Neuronal stem cell (in vitro differentiated cells): ENCODE results near the gene HAVCR1.
A peak's percentile ranks its signal among the peaks of the same experiment; 100 is the strongest.

Experiments used
- DNase-seq: peaks from one replicate; pipeline ENCODE4 v3.0.0-alpha.2; 2013; ENCODE audit warnings: low spot score
- H2AFZ ChIP-seq: one replicate; pipeline ENCODE4 v1.6.1; 2013; ENCODE audit warnings: mild to moderate bottlenecking, low read length, inconsistent platforms
- H2AK5ac ChIP-seq: 2 replicates; pipeline ENCODE4 v1.6.1; 2013; ENCODE audit warnings: low read depth, mild to moderate bottlenecking, inconsistent platforms, low read length, moderate library complexity, mixed read lengths
- H2BK120ac ChIP-seq: 2 replicates; pipeline ENCODE4 v1.6.1; 2013; ENCODE audit warnings: low read depth, mild to moderate bottlenecking, inconsistent platforms, low read length, moderate library complexity, mixed read lengths
- H2BK12ac ChIP-seq: one replicate; pipeline ENCODE4 v1.6.1; 2013; ENCODE audit warnings: low read length, inconsistent platforms
- H2BK15ac ChIP-seq: 2 replicates; pipeline ENCODE4 v1.6.1; 2013; ENCODE audit warnings: mild to moderate bottlenecking, low read length, inconsistent platforms, mixed read lengths
- H2BK5ac ChIP-seq: one replicate; pipeline ENCODE4 v1.6.1; 2013; ENCODE audit warnings: inconsistent platforms, mild to moderate bottlenecking, low read length, moderate library complexity
- H3K14ac ChIP-seq: one replicate; pipeline ENCODE4 v1.6.1; 2013; ENCODE audit warnings: low read length, inconsistent platforms
- H3K18ac ChIP-seq: 2 replicates; pipeline ENCODE4 v1.6.1; 2013; ENCODE audit warnings: low read length, inconsistent platforms
- H3K23ac ChIP-seq: 2 replicates; pipeline ENCODE4 v1.6.1; 2013; ENCODE audit warnings: low read depth, mild to moderate bottlenecking, mixed read lengths, low read length, inconsistent platforms; ENCODE audit not compliant: poor library complexity
- H3K27ac ChIP-seq: replicated peaks from 3 replicates; pipeline ENCODE4 v1.5.1; 2013; ENCODE audit warnings: low read length, inconsistent platforms
- H3K27me3 ChIP-seq, 3 experiments: 2 replicates each; pipeline ENCODE4 v1.6.1; 2013; ENCODE audit warnings: low read length in 3 of 3, mild to moderate bottlenecking in 2 of 3, inconsistent platforms in 1 of 3, low read depth in 1 of 3, mixed read lengths in 1 of 3, moderate library complexity in 1 of 3; ENCODE audit not compliant: control insufficient read depth in 3 of 3, insufficient read depth in 3 of 3
- H3K36me3 ChIP-seq, 2 donors: replicated peaks in 1 of 2; 2 replicates each; pipeline ENCODE4 v1.6.1; 2013; ENCODE audit warnings: low read length in 2 of 2; ENCODE audit not compliant: control insufficient read depth in 2 of 2, insufficient read depth in 2 of 2
- H3K4ac ChIP-seq: 2 replicates; pipeline ENCODE4 v1.6.1; 2013; ENCODE audit warnings: inconsistent platforms, mild to moderate bottlenecking, low read length, moderate library complexity
- H3K4me1 ChIP-seq, 2 donors: 1 replicate in 1 of 2; 2 replicates in 1 of 2; pipeline ENCODE4 v1.6.1; 2013; ENCODE audit warnings: low read length in 2 of 2, low read depth in 1 of 2; ENCODE audit not compliant: control insufficient read depth in 2 of 2, insufficient read depth in 1 of 2
- H3K4me2 ChIP-seq: one replicate; pipeline ENCODE4 v1.6.1; 2013; ENCODE audit warnings: mild to moderate bottlenecking, low read length, inconsistent platforms; ENCODE audit not compliant: insufficient read depth, poor library complexity, severe bottlenecking
- H3K4me3 ChIP-seq, 2 donors: 2 replicates each; pipeline ENCODE4 v1.5.1; 2013; ENCODE audit warnings: low read length in 2 of 2, mild to moderate bottlenecking in 2 of 2, inconsistent platforms in 1 of 2, moderate library complexity in 1 of 2
- H3K79me1 ChIP-seq: one replicate; pipeline ENCODE4 v1.6.1; 2013; ENCODE audit warnings: low read depth, mild to moderate bottlenecking, inconsistent platforms, low read length, moderate library complexity
- H3K9ac ChIP-seq: one replicate; pipeline ENCODE4 v1.6.1; 2013; ENCODE audit warnings: mild to moderate bottlenecking, low read depth, low read length, inconsistent platforms; ENCODE audit not compliant: poor library complexity
- H3K9me3 ChIP-seq, 2 donors: replicated peaks in 1 of 2; 2 replicates each; pipeline versions ENCODE3 to v1.6.1; 2013; ENCODE audit warnings: low read length in 2 of 2, mild to moderate bottlenecking in 2 of 2, inconsistent platforms in 1 of 2, low read depth in 1 of 2, mixed read lengths in 1 of 2, moderate library complexity in 1 of 2; ENCODE audit not compliant: control insufficient read depth in 2 of 2, insufficient read depth in 1 of 2
- H4K8ac ChIP-seq: one replicate; pipeline ENCODE4 v1.6.1; 2013; ENCODE audit warnings: low read depth, mild to moderate bottlenecking, inconsistent platforms, low read length, moderate library complexity
- H4K91ac ChIP-seq: one replicate; pipeline ENCODE4 v1.6.1; 2013; ENCODE audit warnings: low read length, low read depth, mild to moderate bottlenecking, inconsistent platforms; ENCODE audit not compliant: poor library complexity
- WGBS, 2 donors: extraction: QIAGEN DNeasy Blood & Tissue Kit; methylation state at CpG; one replicate each; pipeline ENCODE4 v1.1.7; 2013; ENCODE audit warnings: missing lambda C conversion rate in 2 of 2, mixed read lengths in 1 of 2; ENCODE audit not compliant: insufficient read length in 2 of 2, insufficient replicate concordance in 1 of 2; ENCODE audit errors: extremely low coverage in 2 of 2; 5-methylcytosine and 5-hydroxymethylcytosine counted together

The HAVCR1 gene

DNA sequence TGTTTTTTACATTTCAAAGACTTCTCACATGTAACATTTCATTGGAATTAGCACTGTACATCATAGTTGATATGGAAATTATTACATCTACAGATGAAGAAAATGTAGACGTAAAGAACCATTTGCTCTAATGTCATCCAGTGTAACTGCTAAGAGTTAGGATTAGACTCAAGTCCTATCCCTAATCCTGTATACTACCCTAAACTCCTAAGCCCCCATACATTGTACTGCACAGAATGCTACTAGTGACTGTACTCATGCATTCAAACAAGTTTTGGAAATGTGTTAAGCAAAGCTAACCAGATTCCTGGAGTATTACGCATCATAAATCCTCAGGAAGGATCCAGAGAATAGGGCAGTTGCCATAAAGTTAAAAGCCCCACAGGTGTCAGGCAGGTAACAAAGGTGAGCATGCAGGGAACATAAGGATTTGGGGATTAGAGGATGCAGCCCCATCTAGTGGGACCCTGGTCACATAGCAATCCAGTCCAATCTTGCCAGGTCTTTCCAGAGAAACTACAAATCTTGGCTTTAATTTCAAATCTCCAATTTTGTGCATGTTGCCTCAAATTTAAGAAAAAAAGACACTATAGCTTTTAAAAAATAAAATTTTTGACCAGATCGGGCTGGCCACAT lies 32.0 kb downstream of the HAVCR1 start:
- Histone ChIP-seq H2BK5ac (no peak overlapping the region), H3K23ac (no peak overlapping the region), H3K4me2 (no peak overlapping the region), H2BK120ac (no peak overlapping the region), H3K4ac (no peak overlapping the region), H2BK15ac (no peak overlapping the region), H3K9ac (no peak overlapping the region), H2BK12ac (no peak overlapping the region), H3K18ac (no peak overlapping the region), H4K91ac (no peak overlapping the region), H2AK5ac (no peak overlapping the region), H3K27ac (no peak overlapping the region), H3K4me1 (no peaks in the 10 kb centered on the region), H3K14ac (no peak overlapping the region), H3K4me3 (no peak overlapping the region), H3K36me3 (no peaks in the 10 kb centered on the region), H3K9me3 (no peaks in the 10 kb centered on the region), H3K27me3 (no peaks in the 10 kb centered on the region), H3K79me1 (no peaks in the 10 kb centered on the region), H2AFZ (no peak overlapping the region), H4K8ac (no peak overlapping the region)
- DNase-seq = peak; percentile 3
- WGBS, 2 donors = no CpG with 5 or more reads among the region's 3 CpGs

DNA sequence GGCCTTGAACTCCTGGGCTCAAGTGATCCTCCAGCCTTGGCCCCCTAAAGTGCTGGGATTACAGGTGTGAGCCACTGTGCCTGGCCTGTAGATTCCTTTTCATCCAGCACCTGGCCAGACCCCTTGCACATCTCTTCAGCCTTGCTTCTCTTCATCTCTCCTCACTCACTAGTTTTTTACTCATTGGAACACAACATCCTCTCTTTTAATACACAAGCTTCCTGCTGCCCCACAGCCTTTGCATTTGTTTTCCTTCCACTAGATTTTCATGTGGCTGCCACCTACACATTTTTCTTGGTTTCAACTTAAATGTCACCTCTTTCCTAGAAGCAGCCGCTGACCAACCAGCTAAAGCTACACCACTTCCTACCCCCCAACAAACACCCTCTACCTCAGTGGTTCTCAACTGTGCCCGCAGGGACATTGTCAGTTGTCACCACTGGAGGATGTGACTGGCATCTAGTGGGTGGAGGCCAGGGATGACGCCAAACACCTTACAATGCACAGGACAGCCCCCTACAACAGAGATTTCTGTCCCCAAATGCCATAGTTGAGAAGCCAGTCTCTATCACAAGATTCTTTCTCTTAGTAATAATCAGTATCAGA lies 33.7 kb downstream of the HAVCR1 start:
- no CpG with 5 or more reads among the region's 3 CpGs for WGBS, 2 donors
- H3K18ac ChIP-seq = peak overlapping the region; percentile 19

DNA sequence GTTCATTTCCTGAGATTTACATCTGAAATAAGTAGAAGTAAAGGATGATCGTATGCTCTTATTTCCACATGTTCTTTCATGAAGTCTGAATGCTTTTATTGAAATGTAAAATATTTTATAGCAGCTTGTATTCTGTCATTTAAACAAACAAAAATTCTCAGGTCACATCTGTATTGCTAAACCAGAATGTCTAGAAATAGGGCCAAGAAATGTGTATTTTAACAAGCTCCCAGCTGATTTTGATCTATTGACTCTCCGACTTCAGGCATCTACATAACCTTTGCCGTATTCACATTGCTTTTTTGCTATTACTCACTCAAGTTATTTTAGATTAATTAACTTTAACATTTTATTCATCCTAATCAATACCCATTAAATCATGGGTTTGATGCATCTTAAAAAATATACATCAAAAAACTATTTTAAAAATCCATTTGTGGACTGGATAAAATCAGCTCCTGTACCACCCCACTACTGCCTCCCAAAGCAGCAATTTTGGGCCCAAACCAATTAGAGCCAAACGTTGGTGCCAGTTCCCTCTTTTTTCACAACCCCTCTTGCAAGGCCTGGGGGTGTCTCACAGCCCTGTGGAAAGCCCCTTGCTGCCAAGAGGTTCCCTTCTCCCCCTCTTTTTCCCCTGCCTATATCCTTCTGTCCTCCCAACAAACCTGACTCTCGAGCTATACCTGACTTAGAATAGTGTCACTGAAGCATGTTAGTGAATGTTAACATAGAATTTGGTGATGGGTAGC lies 34.5 kb downstream of the HAVCR1 start:
- H3K4me3 ChIP-seq = no peak overlapping the region
- no peaks in the 10 kb centered on the region for H3K79me1 ChIP-seq
- H3K4ac ChIP-seq = no peak overlapping the region
- no peak overlapping the region for H4K8ac ChIP-seq
- no peak overlapping the region for H2AFZ ChIP-seq
- H3K9ac ChIP-seq = no peak overlapping the region
- no peak overlapping the region for H4K91ac ChIP-seq
- H3K27me3 ChIP-seq = no peaks in the 10 kb centered on the region
- no peak overlapping the region for H2AK5ac ChIP-seq
- H3K23ac ChIP-seq = no peak overlapping the region
- DNase-seq = no peak
- WGBS, 2 donors = no CpG with 5 or more reads among the region's 5 CpGs
- no peak overlapping the region for H3K18ac ChIP-seq
- peak overlapping the region; percentile 38 for H3K14ac ChIP-seq
- no peak overlapping the region for H3K27ac ChIP-seq
- no peak overlapping the region for H3K4me2 ChIP-seq
- no peak overlapping the region for H2BK12ac ChIP-seq
- H3K36me3 ChIP-seq = no peaks in the 10 kb centered on the region
- H3K4me1 ChIP-seq = no peaks in the 10 kb centered on the region
- H3K9me3 ChIP-seq = no peaks in the 10 kb centered on the region
- no peak overlapping the region for H2BK5ac ChIP-seq
- no peak overlapping the region for H2BK120ac ChIP-seq
- no peak overlapping the region for H2BK15ac ChIP-seq

More for the DNA sequence above, 33.7 kb downstream of the HAVCR1 start:
- no peak overlapping the region for H3K4me2 ChIP-seq
- H3K4me1 ChIP-seq = no peaks in the 10 kb centered on the region
- no peak overlapping the region for H2BK5ac ChIP-seq
- H2AFZ ChIP-seq = no peak overlapping the region
- H2AK5ac ChIP-seq = no peak overlapping the region
- no peak overlapping the region for H2BK120ac ChIP-seq
- peak overlapping the region; percentile 17 for H4K91ac ChIP-seq
- no peaks in the 10 kb centered on the region for H3K27me3 ChIP-seq
- no peak overlapping the region for H2BK15ac ChIP-seq
- no peaks in the 10 kb centered on the region for H3K36me3 ChIP-seq
- H3K79me1 ChIP-seq = no peaks in the 10 kb centered on the region
- no peak overlapping the region for H3K27ac ChIP-seq
- no peak overlapping the region for H3K9ac ChIP-seq
- no peak overlapping the region for H4K8ac ChIP-seq
- no peak overlapping the region for H3K4me3 ChIP-seq
- no peak overlapping the region for H3K23ac ChIP-seq
- H2BK12ac ChIP-seq = no peak overlapping the region
- H3K14ac ChIP-seq = no peak overlapping the region
- H3K4ac ChIP-seq = no peak overlapping the region
- no peak for DNase-seq
- H3K9me3 ChIP-seq = no peaks in the 10 kb centered on the region

DNA sequence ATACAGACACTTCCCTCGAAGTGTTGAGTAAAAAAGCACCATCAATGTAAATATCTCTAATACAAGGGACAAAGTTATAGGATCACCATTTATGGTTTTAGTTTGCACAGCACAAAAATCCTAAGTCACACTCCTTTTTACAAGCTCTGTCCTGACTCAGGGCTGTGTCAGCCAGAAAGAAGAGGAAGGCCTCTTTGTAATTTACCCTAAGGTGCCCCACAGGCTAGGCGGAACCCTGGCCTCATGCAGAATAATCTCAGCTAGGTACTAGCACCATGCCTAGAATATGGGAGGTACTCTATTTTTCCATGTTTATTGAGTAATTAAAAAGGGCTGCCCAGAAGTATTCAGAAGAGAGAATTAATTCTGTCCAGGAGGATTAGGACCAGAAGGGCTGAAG lies 36.9 kb downstream of the HAVCR1 start:
- Histone ChIP-seq H3K4me1 (no peaks in the 10 kb centered on the region), H2AK5ac (no peak overlapping the region), H4K91ac (no peak overlapping the region), H2BK15ac (no peak overlapping the region), H2BK12ac (no peak overlapping the region), H3K4ac (no peak overlapping the region), H3K9ac (no peak overlapping the region), H3K27me3 (no peaks in the 10 kb centered on the region), H3K9me3 (no peaks in the 10 kb centered on the region), H3K79me1 (no peaks in the 10 kb centered on the region), H3K36me3 (no peaks in the 10 kb centered on the region), H2BK5ac (no peak overlapping the region), H3K27ac (no peak overlapping the region), H2BK120ac (no peak overlapping the region), H3K23ac (no peak overlapping the region), H2AFZ (no peak overlapping the region), H3K4me2 (no peak overlapping the region), H3K18ac (no peak overlapping the region), H4K8ac (no peak overlapping the region), H3K4me3 (no peak overlapping the region), H3K14ac (no peak overlapping the region)
- no CpG with 5 or more reads among the region's 2 CpGs for WGBS, 2 donors
- DNase-seq = no peak
